ENCODE measurements around the gene CPNE5. TPM values are rescaled to one million over a fixed set of nuclear protein-coding genes. Genes with fewer than 3 reads are reported as not detected.

Gene CPNE5
- total RNA-seq, 1 donor from 2014 or later, result 6.6 TPM

DNA sequence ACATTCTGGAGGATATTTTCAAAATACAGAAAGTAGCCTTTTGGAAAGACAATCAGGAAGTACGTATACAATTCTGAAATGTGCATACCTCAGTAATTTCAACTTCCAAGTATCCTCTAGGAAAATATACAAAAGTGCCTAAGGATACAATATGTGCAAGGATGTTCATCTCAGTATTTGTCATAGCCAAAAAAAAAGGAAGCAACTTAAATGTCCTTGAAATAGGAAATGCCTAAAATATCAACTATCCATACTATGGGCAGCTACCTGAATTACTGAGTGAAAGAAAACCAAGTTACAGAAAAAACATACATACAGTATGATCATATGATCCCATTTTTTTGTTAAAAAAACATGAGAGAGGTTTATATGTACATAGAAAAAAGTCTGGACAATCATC, 33.9 kb upstream of the CPNE5 start:
- Histone ChIP-seq H3K4me1 (peaks cover 20% of the 10 kb centered on the region), H3K9me3 (no peaks in the 10 kb centered on the region), H3K4me3 (no peak overlapping the region), H3K27ac (no peak overlapping the region), H3K36me3 (peaks cover 0 to 11% of the 10 kb centered on the region in 2 donors), H3K27me3 (no peaks in the 10 kb centered on the region)
- no peak for DNase-seq (ENCODE audit: extremely low spot score in 2 of 2)
- intact Hi-C loops (cut with DNase I), result no loop called here
- TF ChIP-seq POLR2A (IDR thresholded peaks at IDR 0.05) (no peak), POLR2AphosphoS5 (IDR thresholded peaks at IDR 0.05; ENCODE audit: insufficient read depth in 1 of 2, low read depth in 1 of 2) (no peak)
- TF ChIP-seq, protein P1, sequence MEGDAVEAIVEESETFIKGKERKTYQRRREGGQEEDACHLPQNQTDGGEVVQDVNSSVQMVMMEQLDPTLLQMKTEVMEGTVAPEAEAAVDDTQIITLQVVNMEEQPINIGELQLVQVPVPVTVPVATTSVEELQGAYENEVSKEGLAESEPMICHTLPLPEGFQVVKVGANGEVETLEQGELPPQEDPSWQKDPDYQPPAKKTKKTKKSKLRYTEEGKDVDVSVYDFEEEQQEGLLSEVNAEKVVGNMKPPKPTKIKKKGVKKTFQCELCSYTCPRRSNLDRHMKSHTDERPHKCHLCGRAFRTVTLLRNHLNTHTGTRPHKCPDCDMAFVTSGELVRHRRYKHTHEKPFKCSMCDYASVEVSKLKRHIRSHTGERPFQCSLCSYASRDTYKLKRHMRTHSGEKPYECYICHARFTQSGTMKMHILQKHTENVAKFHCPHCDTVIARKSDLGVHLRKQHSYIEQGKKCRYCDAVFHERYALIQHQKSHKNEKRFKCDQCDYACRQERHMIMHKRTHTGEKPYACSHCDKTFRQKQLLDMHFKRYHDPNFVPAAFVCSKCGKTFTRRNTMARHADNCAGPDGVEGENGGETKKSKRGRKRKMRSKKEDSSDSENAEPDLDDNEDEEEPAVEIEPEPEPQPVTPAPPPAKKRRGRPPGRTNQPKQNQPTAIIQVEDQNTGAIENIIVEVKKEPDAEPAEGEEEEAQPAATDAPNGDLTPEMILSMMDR (IDR thresholded peaks at IDR 0.05), result no peak

DNA sequence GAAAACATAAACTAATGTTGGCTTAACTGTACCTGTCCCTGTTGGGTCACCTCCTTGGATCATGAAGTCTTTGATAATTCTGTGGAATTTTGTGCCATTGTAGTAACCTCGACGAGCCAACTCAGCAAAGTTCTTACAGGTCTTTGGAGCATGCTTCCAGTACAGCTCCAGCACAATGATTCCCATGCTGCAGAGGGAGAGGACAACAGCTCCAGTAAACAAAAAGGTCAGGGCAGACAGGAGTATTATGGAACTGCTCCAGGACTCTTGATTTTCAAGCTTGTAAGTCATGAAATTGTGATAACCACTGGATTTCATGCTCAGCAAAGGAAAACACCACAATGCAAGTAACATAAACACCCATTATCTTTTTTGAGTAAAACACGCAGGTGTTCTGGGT, 32.4 kb upstream of the CPNE5 start:
- intact Hi-C loops (cut with DNase I), result no loop called here
- DNase-seq (ENCODE audit: extremely low spot score in 2 of 2), result no peak
- Histone ChIP-seq H3K27ac (no peak overlapping the region), H3K9me3 (no peaks in the 10 kb centered on the region), H3K4me3 (no peak overlapping the region), H3K4me1 (peaks cover 20% of the 10 kb centered on the region), H3K36me3 (peaks cover 0 to 19% of the 10 kb centered on the region in 2 donors), H3K27me3 (no peaks in the 10 kb centered on the region)
- TF ChIP-seq POLR2A (IDR thresholded peaks at IDR 0.05) (no peak), POLR2AphosphoS5 (IDR thresholded peaks at IDR 0.05; ENCODE audit: insufficient read depth in 1 of 2, low read depth in 1 of 2) (no peak)
- TF ChIP-seq, protein P1 (IDR thresholded peaks at IDR 0.05), result no peak

DNA sequence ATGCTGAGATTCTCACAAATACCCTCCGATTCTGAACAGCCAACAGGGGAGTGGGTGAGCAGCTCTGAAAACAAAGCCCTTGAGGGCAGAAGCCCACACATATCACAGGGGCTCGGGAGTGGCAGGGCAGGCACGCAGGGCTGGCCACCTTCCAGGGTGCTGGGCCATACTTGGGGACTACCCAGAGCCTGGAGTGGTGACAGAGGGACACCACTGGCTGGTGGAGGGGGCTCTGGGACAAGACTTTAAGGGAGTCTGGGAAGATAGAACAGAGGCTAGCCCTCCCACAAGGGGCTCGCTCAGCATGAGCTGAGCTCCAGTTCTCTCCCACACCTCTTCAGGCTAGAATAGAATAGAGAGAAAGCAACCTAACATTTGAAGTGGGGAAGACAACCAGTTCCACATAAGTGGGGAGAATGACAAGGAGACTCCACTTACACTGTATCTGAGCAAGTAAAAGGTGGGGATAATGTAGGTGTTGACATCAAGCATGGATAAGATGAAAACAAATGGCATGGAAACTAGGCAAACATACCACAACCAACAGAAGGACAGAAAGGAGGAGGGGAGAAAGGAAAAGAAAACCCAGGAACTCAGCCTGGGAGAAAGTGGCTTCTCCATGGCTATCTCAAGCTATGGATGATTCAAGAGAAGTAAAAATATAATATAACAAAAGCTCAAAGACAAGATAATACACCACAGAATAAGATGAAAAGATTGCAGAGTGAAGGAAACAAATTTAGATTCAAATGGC, 28.4 kb upstream of the CPNE5 start:
- H3K36me3 ChIP-seq, result peaks cover 0 to 19% of the 10 kb centered on the region in 2 donors
- intact Hi-C loops (cut with DNase I), result no loop called here
- TF ChIP-seq, protein P1 (IDR thresholded peaks at IDR 0.05), result no peak
- TF ChIP-seq POLR2AphosphoS5 (IDR thresholded peaks at IDR 0.05; ENCODE audit: insufficient read depth in 1 of 2, low read depth in 1 of 2) (no peak), POLR2A (IDR thresholded peaks at IDR 0.05) (no peak)
- H3K27me3 ChIP-seq, result no peaks in the 10 kb centered on the region
- H3K27ac ChIP-seq, result no peak overlapping the region
- no peak for DNase-seq (ENCODE audit: extremely low spot score in 2 of 2)
- no peaks in the 10 kb centered on the region for H3K4me1 ChIP-seq
- no peaks in the 10 kb centered on the region for H3K9me3 ChIP-seq
- H3K4me3 ChIP-seq, result no peak overlapping the region

DNA sequence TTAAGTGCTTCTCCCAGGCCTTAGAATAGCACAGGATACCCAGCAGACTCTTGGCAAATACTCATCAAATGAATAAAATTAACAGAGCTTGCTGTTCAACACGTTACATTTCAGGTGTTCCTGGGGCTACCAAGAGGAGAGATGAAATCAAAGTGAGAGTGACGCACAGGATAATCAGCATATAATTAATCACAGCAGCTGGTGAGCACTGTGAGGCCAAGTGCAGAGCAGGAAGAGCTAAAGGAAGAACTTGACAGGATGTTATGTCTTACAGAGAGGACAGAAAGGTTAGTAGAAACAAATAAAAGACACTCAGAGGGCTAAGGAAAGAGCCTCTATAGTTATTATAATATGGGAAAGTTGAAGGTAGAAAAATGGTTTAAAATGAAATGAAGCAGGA, 26.6 kb upstream of the CPNE5 start:
- no peak overlapping the region for H3K27ac ChIP-seq
- no peaks in the 10 kb centered on the region for H3K4me1 ChIP-seq
- no peaks in the 10 kb centered on the region for H3K9me3 ChIP-seq
- H3K27me3 ChIP-seq, result no peaks in the 10 kb centered on the region
- peaks cover 0 to 19% of the 10 kb centered on the region in 2 donors for H3K36me3 ChIP-seq
- intact Hi-C loops (cut with DNase I), result no loop called here
- no peak overlapping the region for H3K4me3 ChIP-seq
- no peak for DNase-seq (ENCODE audit: extremely low spot score in 2 of 2)
- TF ChIP-seq POLR2A (IDR thresholded peaks at IDR 0.05), result no peak
- no peak for TF ChIP-seq POLR2AphosphoS5 (IDR thresholded peaks at IDR 0.05; ENCODE audit: insufficient read depth in 1 of 2, low read depth in 1 of 2)
- TF ChIP-seq, protein P1 (IDR thresholded peaks at IDR 0.05), result no peak

Measured in vagina (tissue), 2 donors.